Prostate gland (tissue), 2 donors: ENCODE results near the gene PABPN1L. TPM values are rescaled to one million over a fixed set of nuclear protein-coding genes. Genes with fewer than 3 reads are reported as not detected.

Source experiments
- DNase-seq: peaks from one replicate; pipeline ENCODE4 v3.0.0-alpha.2; 2019; ENCODE audit warnings: low spot score
- H3K27ac ChIP-seq, 2 donors: fragments of 200-600 bp; sonication (generic); 2 replicates each; pipeline ENCODE4 v1.5.1; 2017 to 2019
- H3K27me3 ChIP-seq: fragments of 200-600 bp; sonication (generic); replicated peaks from 2 replicates; pipeline ENCODE4 v1.5.1; 2019; ENCODE audit not compliant: insufficient read depth
- H3K36me3 ChIP-seq, 2 donors: fragments of 200-600 bp; sonication (generic); 1 replicate in 1 of 2; 2 replicates in 1 of 2; pipeline versions ENCODE4 v1.5.1 to v1.8.1; 2017 to 2019
- H3K4me1 ChIP-seq: fragments of 200-600 bp; sonication (generic); replicated peaks from 2 replicates; pipeline ENCODE4 v1.5.1; 2019
- H3K4me3 ChIP-seq, 2 donors: fragments of 200-600 bp; sonication (generic); 2 replicates each; pipeline ENCODE4 v1.5.1; 2017 to 2019
- H3K9me3 ChIP-seq: fragments of 200-600 bp; sonication (generic); 2 replicates; pipeline ENCODE4 v1.5.1; 2017
- CTCF ChIP-seq, 4 experiments: fragments of 200-600 bp in 2 of 4; fragments of 450-650 bp in 2 of 4; sonication (generic) in 2 of 4; IDR thresholded peaks; 1 replicate in 3 of 4; 2 replicates in 1 of 4; pipeline ENCODE4 v1.5.1; 2016 to 2019; ENCODE audit warnings: antibody characterized with exemption in 4 of 4, mild to moderate bottlenecking in 2 of 4, moderate library complexity in 2 of 4
- POLR2A ChIP-seq: fragments of 450-650 bp; IDR thresholded peaks from one replicate; pipeline ENCODE4 v1.6.1; 2016; ENCODE audit warnings: antibody characterized with exemption, mild to moderate bottlenecking
- POLR2AphosphoS5 ChIP-seq: sonication (generic); formaldehyde crosslinking; IDR thresholded peaks from one replicate; pipeline ENCODE4 v1.6.1; 2017; ENCODE audit warnings: antibody characterized with exemption
- WGBS: methylation state at CpG from one replicate; pipeline ENCODE4 v1.1.5; 2018; 5-methylcytosine and 5-hydroxymethylcytosine counted together
- intact Hi-C: fragments of 100-400 bp; cut with DNase I; formaldehyde crosslinking; loops from one replicate; pipeline ENCODE4 v1.14.2; 2022
- total RNA-seq, 2 donors: library from RNA; depleted of rRNA; stranded (reverse); fragments of >200 nt; gene quantifications; one replicate each; pipeline ENCODE4 v1.1.0, GENCODE V29; 2016

The PABPN1L gene, protein sequence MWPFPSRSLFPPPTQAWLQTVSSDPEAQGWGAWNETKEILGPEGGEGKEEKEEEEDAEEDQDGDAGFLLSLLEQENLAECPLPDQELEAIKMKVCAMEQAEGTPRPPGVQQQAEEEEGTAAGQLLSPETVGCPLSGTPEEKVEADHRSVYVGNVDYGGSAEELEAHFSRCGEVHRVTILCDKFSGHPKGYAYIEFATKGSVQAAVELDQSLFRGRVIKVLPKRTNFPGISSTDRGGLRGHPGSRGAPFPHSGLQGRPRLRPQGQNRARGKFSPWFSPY
- total RNA-seq, result 1 to 10 TPM in 1 of 2 donors, not detected in 1; 4.1 TPM

GRCh38 chr16:88866151-88866920 lies at the start of gene PABPN1L:
TSS of gene PABPN1L (minus strand) at chr16:88866660. CDS start at chr16:88866606, 54 bp downstream.
- H3K4me1 ChIP-seq, result no peaks in the 10 kb centered on the region
- H3K36me3 ChIP-seq, result peaks cover 0 to 10% of the 10 kb centered on the region in 2 donors
- no peak within 1 kb of the TSS for H3K27ac ChIP-seq
- no peak for DNase-seq
- no peaks in the 10 kb centered on the region for H3K27me3 ChIP-seq
- WGBS, result 68% methylated on average over 19 of the region's 20 CpGs
- H3K4me3 ChIP-seq, result no peak within 1 kb of the TSS
- intact Hi-C loops, result no loop called here
- H3K9me3 ChIP-seq, result no peaks in the 10 kb centered on the region
- TF ChIP-seq CTCF (IDR thresholded peaks at IDR 0.05), result no peak

- Histone ChIP-seq H3K4me3 (no peak overlapping the region), H3K27ac (no peak overlapping the region), H3K4me1 (peaks cover 4% of the 10 kb centered on the region), H3K27me3 (no peaks in the 10 kb centered on the region), H3K9me3 (no peaks in the 10 kb centered on the region), H3K36me3 (no peaks in the 10 kb centered on the region)
- no peak for DNase-seq
- WGBS, result 85% methylated on average over 25 of the region's 30 CpGs
- intact Hi-C loops, result no loop called here
- TF ChIP-seq POLR2AphosphoS5 (no peak), POLR2A (no peak), CTCF (IDR thresholded peaks at IDR 0.05) (no peak)
Measured at GRCh38 chr16:88915639-88916327, 49.3 kb upstream of the PABPN1L start.

DNA sequence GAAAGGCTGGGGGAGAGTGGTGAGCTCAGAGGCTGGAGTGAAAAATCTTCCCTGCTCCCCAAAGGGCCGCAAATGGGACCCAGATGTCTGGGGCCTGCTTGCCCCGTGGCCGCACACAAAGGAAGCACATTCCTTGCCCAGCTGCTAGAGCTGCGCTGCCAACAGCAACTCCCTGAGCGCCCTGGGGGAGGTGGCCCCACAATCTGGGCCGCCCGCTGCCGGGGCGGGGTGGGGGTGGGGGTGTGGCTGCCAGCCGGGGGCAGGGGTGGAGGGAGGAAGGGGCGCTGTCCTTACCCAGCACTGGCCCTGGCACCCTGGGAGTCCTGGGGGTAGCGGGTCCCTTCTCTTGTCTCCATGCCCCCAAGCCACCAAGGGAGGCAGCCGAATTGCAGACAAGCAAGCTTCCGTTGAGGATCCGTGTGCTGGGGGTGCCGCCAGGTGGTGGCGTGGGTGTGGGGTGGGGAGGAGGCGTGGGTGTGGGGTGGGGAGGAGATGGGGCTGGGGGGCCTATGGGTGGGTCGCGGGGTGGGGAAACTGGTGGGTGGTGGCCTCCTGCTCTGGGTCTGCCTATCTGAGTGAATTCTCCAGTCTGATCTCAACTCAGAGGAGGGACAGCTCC lies 48.4 kb upstream of the PABPN1L start:
- TF ChIP-seq POLR2A, result no peak
- TF ChIP-seq CTCF (IDR thresholded peaks at IDR 0.05), result no peak
- no peak for TF ChIP-seq POLR2AphosphoS5
- no peaks in the 10 kb centered on the region for H3K4me1 ChIP-seq
- no peak for DNase-seq
- H3K4me3 ChIP-seq, result no peak overlapping the region
- intact Hi-C loops, result no loop called here
- no peak overlapping the region for H3K27ac ChIP-seq
- no peaks in the 10 kb centered on the region for H3K27me3 ChIP-seq
- no peaks in the 10 kb centered on the region for H3K36me3 ChIP-seq
- WGBS, result 24% methylated on average over 14 of the region's 20 CpGs
- H3K9me3 ChIP-seq, result no peaks in the 10 kb centered on the region

- no peaks in the 10 kb centered on the region for H3K27me3 ChIP-seq
- no peaks in the 10 kb centered on the region for H3K9me3 ChIP-seq
- intact Hi-C loops, result no loop called here
- no peaks in the 10 kb centered on the region for H3K36me3 ChIP-seq
- no peak for TF ChIP-seq CTCF (IDR thresholded peaks at IDR 0.05)
- no peak for TF ChIP-seq POLR2AphosphoS5
- TF ChIP-seq POLR2A, result no peak
- H3K27ac ChIP-seq, result no peak overlapping the region
- H3K4me1 ChIP-seq, result no peaks in the 10 kb centered on the region
- no peak overlapping the region for H3K4me3 ChIP-seq
- WGBS, result 94% methylated on average over 13 of the region's 13 CpGs
- DNase-seq, result no peak
Measured at GRCh38 chr16:88913870-88914269, 47.4 kb upstream of the PABPN1L start.
